Body of pancreas (tissue), 4 donors: Measurements from ENCODE around the gene TBX2.

ENCODE experiments used
- CTCF ChIP-seq, 7 experiments: fragments of 450-650 bp in 4 of 7; fragments of 200-600 bp in 3 of 7; sonication (generic) in 3 of 7; IDR thresholded peaks; one replicate each; pipeline ENCODE4 v1.5.1; 2016 to 2019; ENCODE audit warnings: antibody characterized with exemption in 7 of 7
- POLR2A ChIP-seq, 3 donors: fragments of 450-650 bp; IDR thresholded peaks; one replicate each; pipeline ENCODE4 v1.6.1; 2016; ENCODE audit warnings: antibody characterized with exemption in 3 of 3, mild to moderate bottlenecking in 2 of 3

DNA sequence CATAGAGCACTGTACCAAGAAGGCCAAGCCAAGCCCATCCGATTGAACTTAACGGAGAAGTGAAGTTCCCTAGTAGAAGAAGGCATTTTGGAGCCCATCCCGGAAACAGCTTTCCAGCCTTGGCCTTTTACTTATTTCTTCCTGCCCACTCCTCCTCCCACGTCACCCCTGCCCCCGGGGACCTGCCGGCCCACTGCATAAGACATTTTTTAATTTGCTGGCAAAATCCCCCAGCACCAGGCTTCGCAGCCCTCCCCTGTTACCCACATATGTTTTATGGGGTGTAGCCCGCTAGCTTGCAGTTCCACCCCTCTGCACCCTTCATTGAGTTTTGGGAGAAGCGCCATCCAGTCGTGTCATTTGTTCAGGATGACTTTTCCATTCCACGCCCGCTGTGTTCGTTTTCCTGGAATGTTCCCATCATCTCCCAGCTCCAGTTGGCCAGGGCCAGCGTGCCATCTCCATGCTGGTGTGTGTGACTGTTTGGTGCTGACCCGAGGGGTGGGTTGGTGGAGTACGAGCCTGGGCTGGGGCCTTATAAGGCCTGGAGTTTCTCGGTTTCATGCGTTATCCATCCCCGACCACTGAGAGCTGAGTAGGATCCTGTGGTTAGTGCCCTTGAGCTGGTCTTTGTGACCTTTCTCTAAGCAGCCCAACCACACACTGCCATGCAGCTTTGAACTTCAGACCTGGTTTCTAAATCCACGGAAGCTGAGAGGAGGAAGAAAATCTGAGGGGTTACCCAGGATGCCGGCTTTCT lies 20.0 kb upstream of the TBX2 start:
- TF ChIP-seq CTCF (IDR thresholded peaks at IDR 0.05), result no peak
- no peak for TF ChIP-seq POLR2A (IDR thresholded peaks at IDR 0.05)
